AG04450 (cell line): ENCODE data around the gene ZBTB7C. TPM values are rescaled to one million over a fixed set of nuclear protein-coding genes. Genes with fewer than 3 reads are reported as not detected.

Experiments used
- CTCF ChIA-PET: fragments of 300-600, 350-600 bp; formaldehyde crosslinking; extraction: SDS; loops from one replicate; lab custom pipeline; 2022; ENCODE audit warnings: antibody characterized with exemption, inconsistent platforms; lab: Charles Lee
- POLR2A ChIA-PET: fragments of 350-600 bp; formaldehyde crosslinking; extraction: SDS; loops from one replicate; lab custom pipeline; 2021; ENCODE audit warnings: antibody characterized with exemption, inconsistent platforms; lab: Yijun Ruan, JAX
- DNase-seq: peaks from one replicate; pipeline ENCODE4 v3.0.0-alpha.2; 2011; ENCODE audit warnings: low read depth, low spot score
- H3K27ac ChIP-seq: one replicate; pipeline ENCODE4 v1.5.1; 2012; ENCODE audit warnings: low read depth, low read length, control low read depth
- H3K27me3 ChIP-seq: one replicate; pipeline ENCODE4 v1.6.0; 2012; ENCODE audit warnings: low read length; ENCODE audit not compliant: control insufficient read depth, insufficient read depth
- H3K4me3 ChIP-seq: 2 replicates; pipeline ENCODE4 v1.5.1; 2011; ENCODE audit warnings: mild to moderate bottlenecking, low read depth, low read length, control low read depth
- H3K9me3 ChIP-seq: 2 replicates; pipeline ENCODE4 v1.5.1; 2012; ENCODE audit warnings: low read length; ENCODE audit not compliant: control insufficient read depth, insufficient read depth
- polyA plus RNA-seq: library from polyadenylated mRNA; depleted of rRNA; stranded (reverse); fragments of >200 nt; gene quantifications from 2 replicates; pipeline ENCODE4 v1.2.3, GENCODE V29; 2011
- TF ChIP-seq, protein P1 (sequence below): IDR thresholded peaks from 2 replicates; pipeline ENCODE4 v1.5.1; 2011; ENCODE audit warnings: low read depth, low read length, control low read depth, inconsistent platforms

Gene ZBTB7C
- polyA plus RNA-seq, 1 experiment = not detected

DNA sequence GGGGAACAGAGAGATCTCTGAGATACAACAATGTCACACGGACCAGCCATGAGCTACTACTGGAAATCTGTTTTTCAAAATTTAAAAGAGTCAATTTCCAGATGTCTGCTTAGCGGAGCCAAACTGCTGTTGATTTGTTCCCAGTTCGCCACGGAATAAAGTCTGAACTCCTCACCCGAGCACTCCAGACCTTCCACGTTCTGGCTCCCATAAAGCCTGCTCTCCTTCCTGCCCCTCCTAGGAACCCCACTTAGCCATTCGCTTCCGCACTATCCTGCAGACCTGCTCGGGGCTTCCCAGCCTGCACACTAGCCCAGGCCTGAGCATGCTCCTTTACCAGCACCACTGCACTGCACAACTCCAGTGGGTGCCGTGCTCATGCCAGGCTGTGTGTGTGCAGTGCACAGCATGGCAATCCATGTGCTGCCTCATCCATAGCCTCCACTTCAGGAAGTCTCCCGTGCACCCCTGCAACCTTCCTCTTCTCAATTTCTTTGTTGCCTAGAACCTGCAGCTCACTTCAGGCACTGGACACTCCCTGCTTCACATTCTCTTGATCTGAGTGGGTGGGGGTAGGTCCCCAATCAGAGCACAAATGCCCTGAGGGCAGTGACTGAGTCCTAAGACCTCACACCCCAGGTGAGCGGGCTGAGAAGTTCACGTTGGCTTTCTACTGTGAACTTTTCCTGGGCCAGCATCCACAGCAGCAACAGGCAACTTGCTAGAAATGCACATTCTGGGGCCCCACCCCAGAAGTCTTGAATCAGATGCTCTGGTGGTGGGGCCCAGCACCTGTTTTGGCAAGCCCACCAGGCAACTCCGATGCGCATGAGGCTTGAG is 53.7 kb downstream of the ZBTB7C start:
- H3K9me3 ChIP-seq = no peaks in the 10 kb centered on the region
- TF ChIP-seq, protein P1, sequence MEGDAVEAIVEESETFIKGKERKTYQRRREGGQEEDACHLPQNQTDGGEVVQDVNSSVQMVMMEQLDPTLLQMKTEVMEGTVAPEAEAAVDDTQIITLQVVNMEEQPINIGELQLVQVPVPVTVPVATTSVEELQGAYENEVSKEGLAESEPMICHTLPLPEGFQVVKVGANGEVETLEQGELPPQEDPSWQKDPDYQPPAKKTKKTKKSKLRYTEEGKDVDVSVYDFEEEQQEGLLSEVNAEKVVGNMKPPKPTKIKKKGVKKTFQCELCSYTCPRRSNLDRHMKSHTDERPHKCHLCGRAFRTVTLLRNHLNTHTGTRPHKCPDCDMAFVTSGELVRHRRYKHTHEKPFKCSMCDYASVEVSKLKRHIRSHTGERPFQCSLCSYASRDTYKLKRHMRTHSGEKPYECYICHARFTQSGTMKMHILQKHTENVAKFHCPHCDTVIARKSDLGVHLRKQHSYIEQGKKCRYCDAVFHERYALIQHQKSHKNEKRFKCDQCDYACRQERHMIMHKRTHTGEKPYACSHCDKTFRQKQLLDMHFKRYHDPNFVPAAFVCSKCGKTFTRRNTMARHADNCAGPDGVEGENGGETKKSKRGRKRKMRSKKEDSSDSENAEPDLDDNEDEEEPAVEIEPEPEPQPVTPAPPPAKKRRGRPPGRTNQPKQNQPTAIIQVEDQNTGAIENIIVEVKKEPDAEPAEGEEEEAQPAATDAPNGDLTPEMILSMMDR = no peak
- peaks cover 18% of the 10 kb centered on the region for H3K27me3 ChIP-seq
- DNase-seq = no peak
- CTCF ChIA-PET = no interaction called here
- no peak overlapping the region for H3K4me3 ChIP-seq
- H3K27ac ChIP-seq = no peak overlapping the region
- POLR2A ChIA-PET = no interaction called here

DNA sequence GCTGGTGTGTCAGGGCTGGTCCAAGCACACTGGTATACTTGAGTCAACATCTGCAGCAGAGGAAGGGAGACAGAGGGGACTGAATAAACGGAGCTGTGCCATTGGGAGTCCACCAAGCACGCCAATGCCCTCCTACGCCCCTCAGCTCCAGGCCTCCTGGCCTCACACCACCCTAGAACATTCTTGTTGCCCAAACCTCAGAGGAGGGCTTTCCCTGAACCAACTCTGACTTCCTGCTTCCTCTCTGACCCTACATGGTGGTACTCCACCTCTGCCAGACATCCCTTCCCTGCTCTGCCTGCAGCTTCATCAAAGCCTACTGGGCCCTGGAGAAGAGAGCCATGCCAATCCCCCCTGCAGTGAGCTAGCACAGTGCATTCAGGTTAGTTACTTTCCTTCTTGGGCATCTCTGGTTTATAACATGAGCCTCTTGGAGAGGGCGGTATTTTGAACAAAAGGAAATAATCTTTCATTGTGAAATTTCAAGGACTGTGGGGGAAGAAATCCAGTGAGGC is 54.4 kb downstream of the ZBTB7C start:
- Histone ChIP-seq H3K4me3 (no peak overlapping the region), H3K27me3 (peaks cover 20% of the 10 kb centered on the region), H3K9me3 (no peaks in the 10 kb centered on the region), H3K27ac (no peak overlapping the region)
- DNase-seq = no peak
- POLR2A ChIA-PET = no interaction called here
- TF ChIP-seq, protein P1 = no peak
- CTCF ChIA-PET = no interaction called here

DNA sequence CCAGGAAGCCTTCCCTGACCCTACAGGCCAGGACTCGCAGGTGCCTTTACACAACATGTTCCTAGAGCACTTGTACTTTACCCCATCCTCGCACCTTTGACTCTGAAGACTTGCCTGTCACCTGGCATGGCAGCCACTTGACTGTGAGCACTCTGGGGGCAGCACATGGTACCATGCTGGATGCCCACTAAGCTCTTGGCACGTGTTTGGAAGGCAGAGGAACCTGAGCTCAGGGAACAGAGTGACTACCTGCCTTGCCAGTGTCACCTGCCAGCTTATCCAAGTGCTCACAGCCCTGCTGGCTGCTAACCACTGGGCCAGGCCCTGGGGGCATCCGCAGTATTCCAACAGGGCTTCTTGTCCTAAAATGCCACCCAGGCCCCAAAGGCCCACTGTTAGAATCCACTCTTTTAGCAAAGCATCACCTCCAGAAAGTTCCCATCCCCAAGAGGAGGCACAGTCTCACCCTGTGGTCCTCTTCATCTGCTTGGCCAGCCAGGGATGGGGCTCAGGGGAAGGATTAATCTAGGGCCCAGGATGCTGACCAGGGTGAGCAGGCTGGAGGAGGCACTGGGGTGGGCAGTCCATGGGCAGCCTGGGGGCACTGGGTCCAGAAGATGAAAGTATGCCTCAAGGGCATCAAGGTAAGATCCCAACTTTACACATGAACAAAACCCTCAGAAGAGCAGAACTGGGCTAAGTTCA is 57.0 kb downstream of the ZBTB7C start:
- DNase-seq = no peak
- Histone ChIP-seq H3K27ac (no peak overlapping the region), H3K27me3 (peaks cover 18% of the 10 kb centered on the region), H3K9me3 (no peaks in the 10 kb centered on the region), H3K4me3 (no peak overlapping the region)
- ChIA-PET POLR2A (no interaction called here), CTCF (no interaction called here)
- TF ChIP-seq, protein P1 = no peak

DNA sequence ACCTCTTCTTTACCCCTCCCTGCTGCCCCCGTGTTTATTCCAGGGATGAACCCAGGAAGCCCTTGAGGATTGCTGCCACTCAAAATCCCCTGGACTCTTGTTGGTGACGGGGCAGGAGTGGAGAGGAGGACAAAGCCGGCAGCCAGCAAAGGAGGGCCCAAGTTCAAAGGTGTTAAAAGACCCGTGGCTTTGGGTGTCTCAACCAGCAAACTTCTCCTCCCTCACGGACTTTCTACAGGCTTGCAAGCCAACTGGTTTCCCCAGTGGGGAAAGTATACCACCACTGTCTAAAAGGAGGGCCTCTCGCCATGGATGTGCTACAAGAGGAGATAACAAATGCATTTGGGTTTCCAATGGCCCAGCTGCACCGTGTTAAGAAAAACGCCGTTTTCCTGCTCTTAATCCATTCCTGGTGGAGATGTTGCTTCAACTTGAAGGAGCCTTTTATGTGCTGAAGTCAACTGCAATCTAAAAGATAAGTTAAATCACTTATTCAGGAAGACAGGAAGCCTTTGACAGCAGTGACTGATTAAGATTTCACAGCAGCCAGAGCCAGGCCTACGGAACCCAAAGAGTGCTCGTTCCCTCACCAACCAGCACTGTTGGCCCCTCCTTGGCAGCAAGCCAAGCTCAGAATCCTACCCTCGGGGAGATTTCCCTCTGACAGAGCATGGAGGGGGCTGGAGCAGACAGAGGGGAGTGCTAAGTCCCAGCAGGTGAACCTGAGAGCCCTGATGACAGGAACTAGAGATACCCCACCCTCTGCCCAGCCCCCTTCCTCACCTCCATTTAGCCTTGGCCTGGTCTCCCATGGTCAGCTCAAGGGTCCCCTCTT is 57.8 kb downstream of the ZBTB7C start:
- no peak overlapping the region for H3K4me3 ChIP-seq
- ChIA-PET CTCF (no interaction called here), POLR2A (no interaction called here)
- no peaks in the 10 kb centered on the region for H3K9me3 ChIP-seq
- no peak overlapping the region for H3K27ac ChIP-seq
- no peak for DNase-seq
- peaks cover 19% of the 10 kb centered on the region for H3K27me3 ChIP-seq
- TF ChIP-seq, protein P1 = no peak
